Thoracic aorta (tissue), 2 donors: ENCODE results near the gene ATF5. TPM values are rescaled to one million over a fixed set of nuclear protein-coding genes. Genes with fewer than 3 reads are reported as not detected.

Source experiments
- ATAC-seq: fragments of 150-250 bp; one replicate; pipeline ENCODE4 v1.8.0; 2017; ENCODE audit warnings: low read depth; ENCODE audit not compliant: insufficient number of reproducible peaks, low FRiP score
- DNase-seq: peaks from one replicate; pipeline ENCODE4 v3.0.0-alpha.2; 2020; ENCODE audit warnings: low spot score
- H3K27ac ChIP-seq, 2 donors: fragments of 200-600 bp; sonication (generic); 1 replicate in 1 of 2; 2 replicates in 1 of 2; pipeline ENCODE4 v1.5.1; 2016; ENCODE audit warnings: mild to moderate bottlenecking in 2 of 2, moderate library complexity in 2 of 2
- H3K27me3 ChIP-seq: fragments of 200-600 bp; sonication (generic); replicated peaks from 2 replicates; pipeline ENCODE4 v1.6.0; 2016; ENCODE audit warnings: mild to moderate bottlenecking; ENCODE audit not compliant: insufficient read depth
- H3K36me3 ChIP-seq: fragments of 200-600 bp; sonication (generic); one replicate; pipeline ENCODE4 v1.5.1; 2016
- H3K4me1 ChIP-seq, 2 donors: fragments of 200-600 bp; sonication (generic); 1 replicate in 1 of 2; 2 replicates in 1 of 2; pipeline versions ENCODE4 v1.5.1 to v1.6.0; 2016; ENCODE audit warnings: low read depth in 2 of 2, mild to moderate bottlenecking in 1 of 2; ENCODE audit not compliant: control insufficient read depth in 1 of 2
- H3K4me3 ChIP-seq: fragments of 200-600 bp; sonication (generic); 2 replicates; pipeline ENCODE4 v1.5.1; 2016; ENCODE audit warnings: mild to moderate bottlenecking
- H3K9me3 ChIP-seq: fragments of 200-600 bp; sonication (generic); 2 replicates; pipeline ENCODE4 v1.5.1; 2016
- total RNA-seq, 2 donors: library from RNA; depleted of rRNA; stranded (reverse); fragments of >200 nt; gene quantifications; one replicate each; pipeline versions ENCODE4 v1.1.0 to v1.2.3, GENCODE V29; 2016
- TF ChIP-seq, protein P1 (sequence below): fragments of 200-600 bp; sonication (generic); IDR thresholded peaks from one replicate; pipeline ENCODE4 v1.5.1; 2019; ENCODE audit warnings: antibody characterized with exemption

ATF5 gene
- total RNA-seq, 2 donors from 2014 or later: 8.4 to 9.8 TPM

DNA sequence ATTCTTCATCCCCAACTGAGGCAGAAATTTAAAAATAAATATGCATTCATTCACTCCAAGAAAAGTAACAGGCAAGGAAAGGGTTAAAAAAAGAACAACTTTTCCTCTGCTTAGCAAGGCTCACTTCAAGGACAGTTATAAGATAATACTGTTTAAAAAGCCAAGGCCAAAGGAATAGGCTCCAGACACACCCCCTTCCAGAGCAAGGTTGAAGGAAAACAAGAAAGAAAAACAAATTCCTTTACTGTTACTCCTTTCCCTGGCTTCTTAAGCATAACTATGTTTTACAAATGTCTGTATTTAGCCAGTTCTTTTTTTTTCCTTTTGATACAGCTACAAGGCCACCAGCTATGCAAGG lies 23.5 kb downstream of the ATF5 start:
- DNase-seq (no peak), ATAC-seq (no peak)
- Histone ChIP-seq H3K4me3 (no peak overlapping the region), H3K9me3 (no peaks in the 10 kb centered on the region), H3K4me1 (peaks cover 27 to 43% of the 10 kb centered on the region in 2 donors), H3K27me3 (no peaks in the 10 kb centered on the region), H3K27ac (no peak overlapping the region), H3K36me3 (no peaks in the 10 kb centered on the region)
- TF ChIP-seq, protein P1, sequence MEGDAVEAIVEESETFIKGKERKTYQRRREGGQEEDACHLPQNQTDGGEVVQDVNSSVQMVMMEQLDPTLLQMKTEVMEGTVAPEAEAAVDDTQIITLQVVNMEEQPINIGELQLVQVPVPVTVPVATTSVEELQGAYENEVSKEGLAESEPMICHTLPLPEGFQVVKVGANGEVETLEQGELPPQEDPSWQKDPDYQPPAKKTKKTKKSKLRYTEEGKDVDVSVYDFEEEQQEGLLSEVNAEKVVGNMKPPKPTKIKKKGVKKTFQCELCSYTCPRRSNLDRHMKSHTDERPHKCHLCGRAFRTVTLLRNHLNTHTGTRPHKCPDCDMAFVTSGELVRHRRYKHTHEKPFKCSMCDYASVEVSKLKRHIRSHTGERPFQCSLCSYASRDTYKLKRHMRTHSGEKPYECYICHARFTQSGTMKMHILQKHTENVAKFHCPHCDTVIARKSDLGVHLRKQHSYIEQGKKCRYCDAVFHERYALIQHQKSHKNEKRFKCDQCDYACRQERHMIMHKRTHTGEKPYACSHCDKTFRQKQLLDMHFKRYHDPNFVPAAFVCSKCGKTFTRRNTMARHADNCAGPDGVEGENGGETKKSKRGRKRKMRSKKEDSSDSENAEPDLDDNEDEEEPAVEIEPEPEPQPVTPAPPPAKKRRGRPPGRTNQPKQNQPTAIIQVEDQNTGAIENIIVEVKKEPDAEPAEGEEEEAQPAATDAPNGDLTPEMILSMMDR: no peak

DNA sequence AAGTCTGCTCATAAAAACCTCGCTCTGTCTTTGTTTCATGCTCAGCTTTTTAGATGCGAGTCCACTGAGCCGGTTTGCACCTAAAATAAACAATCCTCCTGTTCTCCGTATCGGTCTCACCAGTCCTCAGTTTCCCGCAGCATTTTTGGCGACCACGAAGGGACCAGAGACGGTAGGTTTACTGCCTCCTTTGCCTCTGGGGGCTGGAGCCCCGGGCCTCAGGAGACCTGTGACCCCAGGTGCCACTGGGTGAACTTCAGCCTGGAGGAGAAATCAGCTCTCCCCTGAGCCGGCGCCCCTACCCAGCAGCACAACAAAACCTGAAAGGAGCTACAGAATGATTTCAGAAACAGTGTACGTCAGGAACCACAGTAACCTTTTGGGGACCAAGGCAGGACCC lies 23.9 kb downstream of the ATF5 start:
- ATAC-seq (no peak), DNase-seq (no peak)
- Histone ChIP-seq H3K4me3 (no peak overlapping the region), H3K36me3 (no peaks in the 10 kb centered on the region), H3K27ac (no peak overlapping the region), H3K27me3 (no peaks in the 10 kb centered on the region), H3K4me1 (peaks cover 27 to 43% of the 10 kb centered on the region in 2 donors), H3K9me3 (no peaks in the 10 kb centered on the region)
- TF ChIP-seq, protein P1: no peak

GRCh38 chr19:49953416-49953815 lies 24.4 kb downstream of the ATF5 start:
- no peak for ATAC-seq
- no peak overlapping the region for H3K4me3 ChIP-seq
- H3K9me3 ChIP-seq: no peaks in the 10 kb centered on the region
- no peak overlapping the region for H3K27ac ChIP-seq
- TF ChIP-seq, protein P1: no peak
- no peaks in the 10 kb centered on the region for H3K36me3 ChIP-seq
- no peak for DNase-seq
- H3K27me3 ChIP-seq: no peaks in the 10 kb centered on the region
- peaks cover 27 to 43% of the 10 kb centered on the region in 2 donors for H3K4me1 ChIP-seq

DNA sequence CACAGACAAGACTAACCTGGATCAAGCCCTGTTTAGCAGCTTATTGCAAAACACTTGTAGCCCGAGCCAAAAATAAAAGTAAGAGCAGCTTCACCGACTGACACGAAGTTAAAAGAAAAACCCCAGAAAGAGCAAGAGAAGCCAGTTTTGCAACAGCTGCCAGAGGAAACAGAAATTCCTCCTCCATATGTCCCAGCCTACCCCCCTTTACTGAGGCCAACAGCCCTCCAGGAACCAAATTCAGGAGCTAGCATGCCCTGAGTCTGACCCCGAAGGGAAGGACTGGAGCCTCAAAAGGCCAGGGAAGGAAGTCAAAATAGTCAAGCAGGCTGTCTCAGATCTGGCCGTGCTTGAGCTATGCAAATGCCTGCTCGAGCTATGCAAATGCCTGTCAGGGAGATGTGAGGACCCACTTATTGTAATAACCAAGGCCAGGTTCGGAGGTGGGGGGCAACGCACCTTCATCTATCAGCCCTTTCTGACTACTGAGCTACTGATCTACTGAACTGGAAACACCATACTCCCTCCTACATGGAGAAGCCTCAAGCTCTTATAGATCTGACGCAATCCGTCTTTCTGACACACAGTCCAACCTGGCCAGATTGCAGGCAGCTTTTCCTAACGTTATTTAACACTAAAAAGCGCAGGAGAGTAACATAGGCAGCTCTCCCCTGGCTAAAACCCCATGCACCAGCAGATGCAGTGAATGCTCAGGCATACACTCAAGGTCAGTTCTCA lies 25.3 kb downstream of the ATF5 start:
- Histone ChIP-seq H3K27ac (no peak overlapping the region), H3K4me1 (peaks cover 27 to 43% of the 10 kb centered on the region in 2 donors), H3K36me3 (no peaks in the 10 kb centered on the region), H3K4me3 (peak overlapping the region; percentile 8), H3K9me3 (no peaks in the 10 kb centered on the region), H3K27me3 (no peaks in the 10 kb centered on the region)
- no peak for DNase-seq
- TF ChIP-seq, protein P1: no peak
- ATAC-seq: no peak

- peak overlapping the region in 1 of 2 donors; percentile 22 for H3K27ac ChIP-seq
- no peaks in the 10 kb centered on the region for H3K27me3 ChIP-seq
- TF ChIP-seq, protein P1: no peak
- H3K9me3 ChIP-seq: no peaks in the 10 kb centered on the region
- no peaks in the 10 kb centered on the region for H3K36me3 ChIP-seq
- H3K4me1 ChIP-seq: peaks cover 27 to 43% of the 10 kb centered on the region in 2 donors
- ATAC-seq (no peak), DNase-seq (no peak)
- H3K4me3 ChIP-seq: peak overlapping the region; percentile 14
Measured at GRCh38 chr19:49954933-49955332, 25.9 kb downstream of the ATF5 start.
